ENCODE measurements around the gene PHC2.

PHC2 gene

GRCh38 chr1:33430692-33431593, at the start of gene PHC2:
TSS of gene PHC2 (minus strand) at chr1:33431095. CDS start at chr1:33375539, 55,556 bp downstream.
- peak within 1 kb of the TSS; percentile 74 for H2AFZ ChIP-seq (ENCODE audit: low read length, unreplicated experiment)
- H3K27me3 ChIP-seq (ENCODE audit: insufficient read depth, low read length): no peaks in the 10 kb centered on the region
- H3K4me3 ChIP-seq (ENCODE audit: low read depth, low read length): peak within 1 kb of the TSS; percentile 92
- H3K27ac ChIP-seq (ENCODE audit: low read depth, low read length): peak within 1 kb of the TSS; percentile 83
- H3K79me2 ChIP-seq (ENCODE audit: control insufficient read depth, insufficient read depth, low read length, unreplicated experiment): peaks cover 46% of the 10 kb centered on the region
- H3K36me3 ChIP-seq (ENCODE audit: insufficient read depth, low read length): peaks cover 12% of the 10 kb centered on the region; the same call in 1 of the 2 replicates
- peaks cover 63% of the 10 kb centered on the region for H3K4me1 ChIP-seq (ENCODE audit: control insufficient read depth, insufficient read depth, low read length, unreplicated experiment)

GRCh38 chr1:33477451-33477850, 46.6 kb upstream of the PHC2 start:
- Histone ChIP-seq H3K27me3 (ENCODE audit: insufficient read depth, low read length) (no peaks in the 10 kb centered on the region), H3K4me1 (ENCODE audit: control insufficient read depth, insufficient read depth, low read length, unreplicated experiment) (peaks cover 13% of the 10 kb centered on the region), H3K79me2 (ENCODE audit: control insufficient read depth, insufficient read depth, low read length, unreplicated experiment) (peaks cover 5% of the 10 kb centered on the region), H3K27ac (ENCODE audit: low read depth, low read length) (no peak overlapping the region), H3K36me3 (ENCODE audit: insufficient read depth, low read length) (peaks cover 18% of the 10 kb centered on the region; the same call in 1 of the 2 replicates), H2AFZ (ENCODE audit: low read length, unreplicated experiment) (no peak overlapping the region), H3K4me3 (ENCODE audit: low read depth, low read length) (no peak overlapping the region)

- Histone ChIP-seq H3K4me3 (ENCODE audit: low read depth, low read length) (peak overlapping the region; percentile 87), H3K79me2 (ENCODE audit: control insufficient read depth, insufficient read depth, low read length, unreplicated experiment) (peaks cover 5% of the 10 kb centered on the region), H3K36me3 (ENCODE audit: insufficient read depth, low read length) (no peaks in the 10 kb centered on the region), H3K4me1 (ENCODE audit: control insufficient read depth, insufficient read depth, low read length, unreplicated experiment) (peaks cover 25% of the 10 kb centered on the region), H3K27me3 (ENCODE audit: insufficient read depth, low read length) (no peaks in the 10 kb centered on the region), H2AFZ (ENCODE audit: low read length, unreplicated experiment) (no peak overlapping the region), H3K27ac (ENCODE audit: low read depth, low read length) (no peak overlapping the region)
Measured at GRCh38 chr1:33473900-33474299, 43.0 kb upstream of the PHC2 start.

GRCh38 chr1:33472269-33472980, 41.5 kb upstream of the PHC2 start, which contains the start of gene ZSCAN20:
TSS of gene ZSCAN20 (plus strand) at chr1:33472645. CDS start at chr1:33479289, 6,644 bp downstream.
- H3K27me3 ChIP-seq (ENCODE audit: insufficient read depth, low read length): no peaks in the 10 kb centered on the region
- H3K4me3 ChIP-seq (ENCODE audit: low read depth, low read length): peak within 1 kb of the TSS; percentile 87
- peak within 1 kb of the TSS; percentile 94 for H2AFZ ChIP-seq (ENCODE audit: low read length, unreplicated experiment)
- H3K36me3 ChIP-seq (ENCODE audit: insufficient read depth, low read length): no peaks in the 10 kb centered on the region
- H3K4me1 ChIP-seq (ENCODE audit: control insufficient read depth, insufficient read depth, low read length, unreplicated experiment): peaks cover 25% of the 10 kb centered on the region
- H3K79me2 ChIP-seq (ENCODE audit: control insufficient read depth, insufficient read depth, low read length, unreplicated experiment): peaks cover 5% of the 10 kb centered on the region
- H3K27ac ChIP-seq (ENCODE audit: low read depth, low read length): peak within 1 kb of the TSS; percentile 16; the same call in 1 of the 2 replicates

- Histone ChIP-seq H3K36me3 (ENCODE audit: insufficient read depth, low read length) (no peaks in the 10 kb centered on the region), H3K4me3 (ENCODE audit: low read depth, low read length) (no peak overlapping the region), H3K79me2 (ENCODE audit: control insufficient read depth, insufficient read depth, low read length, unreplicated experiment) (peaks cover 5% of the 10 kb centered on the region), H2AFZ (ENCODE audit: low read length, unreplicated experiment) (peak overlapping the region; percentile 94), H3K27me3 (ENCODE audit: insufficient read depth, low read length) (no peaks in the 10 kb centered on the region), H3K4me1 (ENCODE audit: control insufficient read depth, insufficient read depth, low read length, unreplicated experiment) (peaks cover 25% of the 10 kb centered on the region), H3K27ac (ENCODE audit: low read depth, low read length) (0 out of 2 replicates have a peak overlapping the region, but pooled peaks have one; percentile 16)
Measured at GRCh38 chr1:33471416-33471815, 40.5 kb upstream of the PHC2 start.

- peaks cover 5% of the 10 kb centered on the region for H3K79me2 ChIP-seq (ENCODE audit: control insufficient read depth, insufficient read depth, low read length, unreplicated experiment)
- no peaks in the 10 kb centered on the region for H3K36me3 ChIP-seq (ENCODE audit: insufficient read depth, low read length)
- peak overlapping the region; percentile 59 for H2AFZ ChIP-seq (ENCODE audit: low read length, unreplicated experiment)
- H3K4me1 ChIP-seq (ENCODE audit: control insufficient read depth, insufficient read depth, low read length, unreplicated experiment): peaks cover 25% of the 10 kb centered on the region
- H3K4me3 ChIP-seq (ENCODE audit: low read depth, low read length): no peak overlapping the region
- H3K27ac ChIP-seq (ENCODE audit: low read depth, low read length): peak overlapping the region; percentile 59
- no peaks in the 10 kb centered on the region for H3K27me3 ChIP-seq (ENCODE audit: insufficient read depth, low read length)
Measured at GRCh38 chr1:33470495-33471012, 39.7 kb upstream of the PHC2 start.

GRCh38 chr1:33469691-33470090, 38.8 kb upstream of the PHC2 start:
- Histone ChIP-seq H3K27me3 (ENCODE audit: insufficient read depth, low read length) (no peaks in the 10 kb centered on the region), H3K4me3 (ENCODE audit: low read depth, low read length) (no peak overlapping the region), H3K79me2 (ENCODE audit: control insufficient read depth, insufficient read depth, low read length, unreplicated experiment) (peaks cover 5% of the 10 kb centered on the region), H2AFZ (ENCODE audit: low read length, unreplicated experiment) (no peak overlapping the region), H3K36me3 (ENCODE audit: insufficient read depth, low read length) (no peaks in the 10 kb centered on the region), H3K4me1 (ENCODE audit: control insufficient read depth, insufficient read depth, low read length, unreplicated experiment) (peaks cover 25% of the 10 kb centered on the region), H3K27ac (ENCODE audit: low read depth, low read length) (no peak overlapping the region)

- no peaks in the 10 kb centered on the region for H3K27me3 ChIP-seq (ENCODE audit: insufficient read depth, low read length)
- H2AFZ ChIP-seq (ENCODE audit: low read length, unreplicated experiment): no peak overlapping the region
- H3K27ac ChIP-seq (ENCODE audit: low read depth, low read length): no peak overlapping the region
- H3K36me3 ChIP-seq (ENCODE audit: insufficient read depth, low read length): no peaks in the 10 kb centered on the region
- peaks cover 22% of the 10 kb centered on the region for H3K4me1 ChIP-seq (ENCODE audit: control insufficient read depth, insufficient read depth, low read length, unreplicated experiment)
- peaks cover 5% of the 10 kb centered on the region for H3K79me2 ChIP-seq (ENCODE audit: control insufficient read depth, insufficient read depth, low read length, unreplicated experiment)
- H3K4me3 ChIP-seq (ENCODE audit: low read depth, low read length): no peak overlapping the region
Measured at GRCh38 chr1:33468967-33469366, 38.1 kb upstream of the PHC2 start.

- Histone ChIP-seq H3K4me1 (ENCODE audit: control insufficient read depth, insufficient read depth, low read length, unreplicated experiment) (peaks cover 17% of the 10 kb centered on the region), H3K27me3 (ENCODE audit: insufficient read depth, low read length) (no peaks in the 10 kb centered on the region), H2AFZ (ENCODE audit: low read length, unreplicated experiment) (no peak overlapping the region), H3K4me3 (ENCODE audit: low read depth, low read length) (no peak overlapping the region), H3K27ac (ENCODE audit: low read depth, low read length) (no peak overlapping the region), H3K36me3 (ENCODE audit: insufficient read depth, low read length) (no peaks in the 10 kb centered on the region), H3K79me2 (ENCODE audit: control insufficient read depth, insufficient read depth, low read length, unreplicated experiment) (peaks cover 5% of the 10 kb centered on the region)
Measured at GRCh38 chr1:33468531-33468930, 37.6 kb upstream of the PHC2 start.

GRCh38 chr1:33468011-33468410, 37.1 kb upstream of the PHC2 start:
- Histone ChIP-seq H3K27ac (ENCODE audit: low read depth, low read length) (no peak overlapping the region), H3K4me1 (ENCODE audit: control insufficient read depth, insufficient read depth, low read length, unreplicated experiment) (peaks cover 12% of the 10 kb centered on the region), H3K79me2 (ENCODE audit: control insufficient read depth, insufficient read depth, low read length, unreplicated experiment) (peaks cover under 1% of the 10 kb centered on the region), H3K4me3 (ENCODE audit: low read depth, low read length) (no peak overlapping the region), H3K36me3 (ENCODE audit: insufficient read depth, low read length) (no peaks in the 10 kb centered on the region), H2AFZ (ENCODE audit: low read length, unreplicated experiment) (no peak overlapping the region), H3K27me3 (ENCODE audit: insufficient read depth, low read length) (no peaks in the 10 kb centered on the region)
